ENCODE data around the gene TMSB4X. TPM values are rescaled to one million over a fixed set of nuclear protein-coding genes. Genes with fewer than 3 reads are reported as not detected.

TMSB4X gene
- total and polyA plus RNA-seq, 2 of the 8 experiments (the other 6 are each of a cell fraction or from before 2014, with no cell fraction given) = 2,063 to 2,112 TPM

- Histone ChIP-seq H2BK120ac (replicated peaks; ENCODE audit: low read depth, low read length) (no peak overlapping the region), H3K36me3 (ENCODE audit: control insufficient read depth in 2 of 4, insufficient read depth in 4 of 4, low read length in 3 of 4) (no peaks in the 10 kb centered on the region), H4K8ac (ENCODE audit: extremely low read depth, insufficient read depth, low read length) (no peak overlapping the region), H2AK5ac (ENCODE audit: low read depth, low read length) (no peak overlapping the region), H2BK20ac (ENCODE audit: low read length) (no peak overlapping the region), H2BK12ac (ENCODE audit: low read depth, low read length) (no peak overlapping the region), H3K4me3 (ENCODE audit: extremely low read depth in 1 of 4, insufficient read depth in 2 of 4, low read depth in 3 of 4, low read length in 4 of 4) (no peak overlapping the region), H3K18ac (ENCODE audit: extremely low read depth, low read length) (no peak overlapping the region), H4K20me1 (replicated peaks in 1 of 2; ENCODE audit: control insufficient read depth in 1 of 2, insufficient read depth in 2 of 2, low read length in 2 of 2) (no peaks in the 10 kb centered on the region), H4K5ac (ENCODE audit: insufficient read length, low read depth, low read length) (no peak overlapping the region), H3K27ac (ENCODE audit: low read depth, low read length) (no peak overlapping the region), H4K91ac (replicated peaks; ENCODE audit: insufficient read length, low read length) (no peak overlapping the region), H3K9me3 (ENCODE audit: insufficient read depth in 2 of 2, low read depth in 1 of 2, low read length in 1 of 2) (no peaks in the 10 kb centered on the region), H3K56ac (replicated peaks; ENCODE audit: insufficient read length, low read depth, low read length) (no peak overlapping the region), H3K4ac (replicated peaks; ENCODE audit: insufficient read length, low read depth, low read length) (no peak overlapping the region), H3K23me2 (ENCODE audit: low read depth, low read length) (no peaks in the 10 kb centered on the region), H3K79me1 (ENCODE audit: low read depth, low read length) (no peaks in the 10 kb centered on the region), H3K4me2 (ENCODE audit: insufficient read depth in 1 of 2, low read depth in 2 of 2, low read length in 2 of 2) (no peak overlapping the region), H3K27me3 (replicated peaks in 1 of 4; ENCODE audit: control insufficient read depth in 3 of 4, extremely low read depth in 1 of 4, insufficient read depth in 3 of 4, low read length in 3 of 4) (no peaks in the 10 kb centered on the region), H3K9ac (replicated peaks in 1 of 4; ENCODE audit: extremely low read depth in 1 of 4, low read depth in 3 of 4, low read length in 3 of 4) (no peak overlapping the region), H2BK15ac (ENCODE audit: low read length) (no peak overlapping the region), H3K4me1 (replicated peaks in 1 of 4; ENCODE audit: control insufficient read depth in 3 of 4, insufficient read depth in 4 of 4, low read length in 3 of 4) (peaks cover 0 to 7% (median 5%) of the 10 kb centered on the region in 4 experiments; a peak in 5 of 7 replicates), H2AFZ (ENCODE audit: low read length) (no peak overlapping the region), H3K79me2 (ENCODE audit: control insufficient read depth in 1 of 2, insufficient read depth in 2 of 2, low read length in 2 of 2) (no peaks in the 10 kb centered on the region), H2BK5ac (ENCODE audit: low read depth, low read length) (no peak overlapping the region), H3K14ac (ENCODE audit: insufficient read length) (no peak overlapping the region), H3K23ac (ENCODE audit: insufficient read length) (no peak overlapping the region)
- WGBS, 2 experiments (ENCODE audit: extremely low coverage in 1 of 2, insufficient coverage in 1 of 2, insufficient read length in 1 of 2, insufficient replicate concordance in 2 of 2, low coverage in 1 of 2, low lambda C conversion rate in 2 of 2, missing lambda C conversion rate in 1 of 2) = 94% methylated on average over 2 of the region's 2 CpGs; no CpG with 5 or more reads in 1 of the 2 experiments
- CTCF ChIA-PET (ENCODE audit: partially characterized antibody) = interaction anchor here (0.8 kb wide), 1 partner anchor 249 kb away, joined by 3 read pairs; no protein-coding TSS in a partner anchor
- no peak for DNase-seq (ENCODE audit: low read depth in 1 of 2, low spot score in 2 of 2)
- POLR2A ChIA-PET (ENCODE audit: partially characterized antibody) = interaction anchor here (1.5 kb wide), 1 partner anchor 30 kb away, joined by 4 read pairs; no protein-coding TSS in a partner anchor
- FAIRE-seq = no peak
- no peak for TF ChIP-seq SP1 (IDR thresholded peaks at IDR 0.05; ENCODE audit: low read depth, low read length)
Measured at GRCh38 chrX:12948495-12948894, 26.4 kb upstream of the TMSB4X start.

Measured in H1 (cell line).